ENCODE data around the gene LRIG3.

Gene LRIG3

GRCh38 chr12:58850826-58851225 lies 69.5 kb downstream of the LRIG3 start:
- no peak for DNase-seq (ENCODE audit: low spot score)

- no peak for DNase-seq (ENCODE audit: low spot score)
These were observed 72.3 kb downstream of the LRIG3 start for GRCh38 chr12:58847901-58848600.

- DNase-seq (ENCODE audit: low spot score), result no peak
These were observed 76.1 kb downstream of the LRIG3 start for GRCh38 chr12:58844161-58844560.

GRCh38 chr12:58841058-58841798 lies 79.1 kb downstream of the LRIG3 start:
- no peak for DNase-seq (ENCODE audit: low spot score)

- DNase-seq (ENCODE audit: low spot score), result no peak
These were observed 86.5 kb downstream of the LRIG3 start for GRCh38 chr12:58833853-58834252.

- no peak for DNase-seq (ENCODE audit: low spot score)
These were observed 87.4 kb downstream of the LRIG3 start for GRCh38 chr12:58832920-58833319.

Measured in NAMALWA (cell line).